DND-41 (cell line): ENCODE data around the gene CIBAR2.

Source experiments
- ATAC-seq: fragments of 200-7000 bp; cut with Tn5 transposase; 3 replicates; pipeline ENCODE4 v1.9.1; 2021; ENCODE audit warnings: low read depth; ENCODE audit not compliant: insufficient read depth
- DNase-seq: peaks from one replicate; pipeline ENCODE4 v3.0.0-alpha.2; 2020
- H2AFZ ChIP-seq: 2 replicates; pipeline ENCODE4 v1.6.0; 2012; ENCODE audit warnings: low read depth, low read length
- H3K27ac ChIP-seq: 2 replicates; pipeline ENCODE4 v1.5.1; 2012; ENCODE audit warnings: low read length, inconsistent platforms
- H3K27me3 ChIP-seq: fragments of 200-600 bp; sonication (generic); 2 replicates; pipeline ENCODE4 v1.6.0; 2012; ENCODE audit warnings: low read length, mild to moderate bottlenecking, inconsistent platforms; ENCODE audit not compliant: insufficient read depth, poor library complexity
- H3K36me3 ChIP-seq: 2 replicates; pipeline ENCODE4 v1.5.1; 2012; ENCODE audit warnings: low read length, inconsistent platforms; ENCODE audit not compliant: insufficient read depth
- H3K4me1 ChIP-seq: 2 replicates; pipeline ENCODE4 v1.5.1; 2012; ENCODE audit warnings: mild to moderate bottlenecking, low read length; ENCODE audit not compliant: insufficient read depth
- H3K4me2 ChIP-seq: 2 replicates; pipeline ENCODE4 v1.6.0; 2012; ENCODE audit warnings: mild to moderate bottlenecking, moderate library complexity, low read length, inconsistent platforms; ENCODE audit not compliant: insufficient read depth
- H3K4me3 ChIP-seq, 2 experiments: fragments of 200-600 bp in 1 of 2; shearing (Covaris generic) in 1 of 2; 2 replicates each; pipeline ENCODE4 v1.5.1; 2012 to 2016; ENCODE audit warnings: inconsistent platforms in 2 of 2, low read length in 2 of 2, mild to moderate bottlenecking in 2 of 2, low read depth in 1 of 2, moderate library complexity in 1 of 2
- H3K79me2 ChIP-seq: 2 replicates; pipeline ENCODE4 v1.6.0; 2012; ENCODE audit warnings: low read length, inconsistent platforms; ENCODE audit not compliant: insufficient read depth
- H3K9ac ChIP-seq: 2 replicates; pipeline ENCODE4 v1.6.0; 2012; ENCODE audit warnings: low read depth, mild to moderate bottlenecking, inconsistent platforms, low read length, moderate library complexity
- H3K9me3 ChIP-seq: 2 replicates; pipeline ENCODE4 v1.5.1; 2012; ENCODE audit warnings: low read length, moderate library complexity, mild to moderate bottlenecking, inconsistent platforms; ENCODE audit not compliant: insufficient read depth, severe bottlenecking
- H4K20me1 ChIP-seq: 2 replicates; pipeline ENCODE4 v1.6.0; 2012; ENCODE audit warnings: low read length; ENCODE audit not compliant: insufficient read depth
- EZH2 ChIP-seq: IDR thresholded peaks from 3 replicates; pipeline ENCODE4 v1.6.1; 2012; ENCODE audit warnings: borderline replicate concordance, low read depth, mild to moderate bottlenecking, moderate library complexity, low read length, inconsistent platforms; ENCODE audit not compliant: severe bottlenecking
- TF ChIP-seq, protein P1 (sequence below): IDR thresholded peaks from 2 replicates; pipeline ENCODE4 v1.5.1; 2012; ENCODE audit warnings: borderline replicate concordance, low read length, moderate library complexity, mild to moderate bottlenecking; ENCODE audit not compliant: poor library complexity, severe bottlenecking; ENCODE audit errors: extremely low read depth

The CIBAR2 gene

DNA sequence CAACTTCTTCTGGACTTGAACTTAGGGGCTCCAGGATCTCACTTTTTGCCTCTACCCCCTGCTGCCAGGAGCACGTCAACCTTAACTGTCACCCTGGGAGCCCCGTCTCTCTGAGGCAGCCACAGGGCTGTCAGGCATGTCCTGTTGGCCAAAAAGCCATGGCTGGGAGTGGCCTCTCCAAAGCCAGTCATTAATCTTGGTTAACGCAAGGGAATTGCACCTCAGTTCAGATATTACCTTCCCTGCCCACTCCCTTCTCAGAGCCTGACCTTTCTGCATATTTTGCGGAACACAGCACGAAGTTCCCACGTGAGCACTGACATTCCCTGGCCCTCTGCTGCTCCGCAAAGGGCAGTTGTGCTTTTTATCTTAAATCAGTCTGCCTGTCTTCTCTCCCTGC, 44.2 kb upstream of the CIBAR2 start:
- ATAC-seq = no peak
- DNase-seq = no peak
- Histone ChIP-seq H3K36me3 (no peaks in the 10 kb centered on the region), H3K9ac (no peak overlapping the region), H4K20me1 (no peaks in the 10 kb centered on the region), H3K27ac (no peak overlapping the region), H3K9me3 (no peaks in the 10 kb centered on the region), H2AFZ (no peak overlapping the region), H3K4me1 (no peaks in the 10 kb centered on the region), H3K4me2 (no peak overlapping the region), H3K4me3 (no peak overlapping the region), H3K27me3 (no peaks in the 10 kb centered on the region), H3K79me2 (no peaks in the 10 kb centered on the region)
- TF ChIP-seq EZH2 = no peak
- TF ChIP-seq, protein P1, sequence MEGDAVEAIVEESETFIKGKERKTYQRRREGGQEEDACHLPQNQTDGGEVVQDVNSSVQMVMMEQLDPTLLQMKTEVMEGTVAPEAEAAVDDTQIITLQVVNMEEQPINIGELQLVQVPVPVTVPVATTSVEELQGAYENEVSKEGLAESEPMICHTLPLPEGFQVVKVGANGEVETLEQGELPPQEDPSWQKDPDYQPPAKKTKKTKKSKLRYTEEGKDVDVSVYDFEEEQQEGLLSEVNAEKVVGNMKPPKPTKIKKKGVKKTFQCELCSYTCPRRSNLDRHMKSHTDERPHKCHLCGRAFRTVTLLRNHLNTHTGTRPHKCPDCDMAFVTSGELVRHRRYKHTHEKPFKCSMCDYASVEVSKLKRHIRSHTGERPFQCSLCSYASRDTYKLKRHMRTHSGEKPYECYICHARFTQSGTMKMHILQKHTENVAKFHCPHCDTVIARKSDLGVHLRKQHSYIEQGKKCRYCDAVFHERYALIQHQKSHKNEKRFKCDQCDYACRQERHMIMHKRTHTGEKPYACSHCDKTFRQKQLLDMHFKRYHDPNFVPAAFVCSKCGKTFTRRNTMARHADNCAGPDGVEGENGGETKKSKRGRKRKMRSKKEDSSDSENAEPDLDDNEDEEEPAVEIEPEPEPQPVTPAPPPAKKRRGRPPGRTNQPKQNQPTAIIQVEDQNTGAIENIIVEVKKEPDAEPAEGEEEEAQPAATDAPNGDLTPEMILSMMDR = no peak

DNA sequence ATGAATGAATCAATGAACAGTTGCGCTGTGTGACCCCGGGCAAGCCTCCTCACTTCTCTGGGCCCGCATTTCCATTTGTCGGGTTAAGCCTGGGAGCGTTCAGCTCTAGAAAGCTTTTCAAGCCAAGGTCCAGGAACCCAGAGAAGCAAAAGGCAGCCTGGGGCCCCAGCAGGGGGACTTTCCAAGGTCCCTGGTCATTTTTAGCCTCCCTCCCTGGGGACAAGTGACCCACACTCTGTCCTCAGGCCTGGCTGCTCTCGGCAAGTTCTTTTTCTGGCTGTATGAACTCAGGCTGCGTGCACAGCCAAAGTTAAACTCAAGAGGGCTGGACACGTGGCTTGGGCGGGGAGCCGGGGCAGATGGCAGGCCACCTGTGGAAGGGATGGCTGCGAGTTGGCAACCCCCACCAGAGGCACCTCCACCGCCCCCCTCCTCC, 41.4 kb upstream of the CIBAR2 start:
- Histone ChIP-seq H3K36me3 (no peaks in the 10 kb centered on the region), H2AFZ (no peak overlapping the region), H3K9ac (no peak overlapping the region), H3K79me2 (no peaks in the 10 kb centered on the region), H3K4me3 (no peak overlapping the region), H3K27me3 (peaks cover 5% of the 10 kb centered on the region), H3K4me1 (no peaks in the 10 kb centered on the region), H3K9me3 (no peaks in the 10 kb centered on the region), H3K27ac (no peak overlapping the region), H3K4me2 (no peak overlapping the region), H4K20me1 (no peaks in the 10 kb centered on the region)
- ATAC-seq (no peak), DNase-seq (no peak)
- TF ChIP-seq, protein P1 = no peak
- TF ChIP-seq EZH2 = no peak

DNA sequence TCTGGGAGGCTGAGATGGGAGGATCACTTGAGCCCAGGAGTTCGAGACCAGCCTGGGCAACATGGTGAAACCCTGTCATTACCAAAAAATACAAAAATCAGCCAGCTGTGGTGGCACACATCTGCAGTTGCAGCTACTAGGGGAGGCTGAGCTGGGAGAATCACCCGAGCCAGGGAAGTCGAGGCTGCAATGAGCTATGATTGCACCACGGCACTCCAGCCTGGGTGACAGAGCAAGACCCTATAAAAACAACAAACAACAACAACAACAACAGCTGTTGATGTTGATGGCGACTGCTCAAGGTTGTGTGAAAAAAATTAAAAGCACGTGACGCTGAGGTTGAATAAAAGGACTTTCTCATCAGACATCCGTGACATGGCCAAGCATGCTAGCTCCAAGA, 40.8 kb upstream of the CIBAR2 start:
- H3K4me1 ChIP-seq = no peaks in the 10 kb centered on the region

More for the DNA sequence above, 40.8 kb upstream of the CIBAR2 start:
- TF ChIP-seq, protein P1 = no peak
- no peak for TF ChIP-seq EZH2
- H4K20me1 ChIP-seq = no peaks in the 10 kb centered on the region
- no peaks in the 10 kb centered on the region for H3K79me2 ChIP-seq
- no peaks in the 10 kb centered on the region for H3K36me3 ChIP-seq
- no peak overlapping the region for H3K9ac ChIP-seq
- H3K4me2 ChIP-seq = no peak overlapping the region
- peaks cover 5% of the 10 kb centered on the region for H3K27me3 ChIP-seq
- H2AFZ ChIP-seq = no peak overlapping the region
- no peak overlapping the region for H3K27ac ChIP-seq
- DNase-seq (no peak), ATAC-seq (no peak)
- H3K4me3 ChIP-seq = no peak overlapping the region
- H3K9me3 ChIP-seq = no peaks in the 10 kb centered on the region
